ENCODE measurements around the gene TXN. TPM values are rescaled to one million over a fixed set of nuclear protein-coding genes. Genes with fewer than 3 reads are reported as not detected.

Gene TXN
- total RNA-seq, 1 experiment from 2014 or later, result 280 TPM

GRCh38 chr9:110282739-110283081 lies 26.4 kb upstream of the TXN start:
- Histone ChIP-seq H3T11ph (ENCODE audit: low read length) (no peak overlapping the region), H3K27ac (ENCODE audit: insufficient read length, low read depth, low read length) (no peak overlapping the region), H4K91ac (ENCODE audit: insufficient read length, low read depth, low read length) (no peak overlapping the region), H3K23ac (ENCODE audit: insufficient read length, low read depth, low read length) (no peak overlapping the region), H3K4me2 (ENCODE audit: insufficient read depth, insufficient read length, low read length) (no peak overlapping the region), H3K14ac (ENCODE audit: insufficient read depth, low read length) (no peak overlapping the region), H2BK12ac (ENCODE audit: insufficient read length, low read depth, low read length) (no peak overlapping the region), H4K5ac (ENCODE audit: insufficient read length, low read depth, low read length) (no peak overlapping the region), H3K56ac (ENCODE audit: insufficient read length, low read depth, low read length) (no peak overlapping the region), H2BK120ac (ENCODE audit: low read depth, low read length, poor library complexity, severe bottlenecking) (no peak overlapping the region), H2AK5ac (ENCODE audit: insufficient read length, low read length) (no peak overlapping the region), H3K79me1 (ENCODE audit: insufficient read depth, low read depth, low read length, poor library complexity, severe bottlenecking) (no peaks in the 10 kb centered on the region), H3K23me2 (ENCODE audit: insufficient read length, low read depth, low read length, poor library complexity, severe bottlenecking) (no peaks in the 10 kb centered on the region), H3K27me3 (ENCODE audit: insufficient read depth, low read length) (no peaks in the 10 kb centered on the region), H2AFZ (ENCODE audit: low read length) (no peak overlapping the region), H2BK5ac (ENCODE audit: insufficient read length, low read length) (no peak overlapping the region), H3K9me3 (ENCODE audit: control insufficient read depth, low read depth, low read length) (no peaks in the 10 kb centered on the region), H3K18ac (ENCODE audit: insufficient read length, low read depth, low read length) (no peak overlapping the region), H3K4me1 (ENCODE audit: insufficient read depth, low read length) (no peaks in the 10 kb centered on the region), H3K4ac (ENCODE audit: low read depth, low read length) (no peak overlapping the region), H4K20me1 (ENCODE audit: control insufficient read depth, insufficient read depth, insufficient read length) (no peaks in the 10 kb centered on the region), H2BK15ac (ENCODE audit: low read depth, low read length) (no peak overlapping the region), H2BK20ac (ENCODE audit: low read depth, low read length, poor library complexity, severe bottlenecking) (no peak overlapping the region), H3K9ac (ENCODE audit: extremely low read depth, insufficient read length, low read length) (no peak overlapping the region), H4K8ac (replicated peaks; ENCODE audit: insufficient read length, low read depth, low read length) (no peak overlapping the region), H3K79me2 (ENCODE audit: insufficient read depth, low read length) (no peaks in the 10 kb centered on the region)
- no peaks in the 10 kb centered on the region; a peak in 1 of 7 replicates for H3K36me3 Mint-ChIP-seq (ENCODE audit: insufficient read depth in 1 of 3, low read depth in 3 of 3)
- DNase-seq, result no peak
- peaks cover 3% of the 10 kb centered on the region in 2 experiments; a peak in 3 of 4 replicates for H3K4me1 Mint-ChIP-seq
- no peaks in the 10 kb centered on the region for H3K27me3 Mint-ChIP-seq (ENCODE audit: low read depth)
- TF ChIP-seq CTCF (conservative IDR thresholded peaks at IDR 0.05), result no peak
- H3K4me3 Mint-ChIP-seq, result no peak overlapping the region
- H3K9me3 Mint-ChIP-seq, result no peaks in the 10 kb centered on the region
- H3K27ac Mint-ChIP-seq, result no peak overlapping the region
- no CpG with 5 or more reads among the region's 6 CpGs for WGBS (ENCODE audit: extremely low coverage, insufficient read length, low lambda C conversion rate)

All from H9 (cell line).